Esophagus mucosa (tissue), 1 donor: ENCODE data around the gene B3GNT2. TPM values are rescaled to one million over a fixed set of nuclear protein-coding genes. Genes with fewer than 3 reads are reported as not detected.
"Not testable (repeated sequence)": the region's sequence is repeated elsewhere in the genome, so short reads cannot be mapped to it uniquely, and the experiment has no call there.

Experiments used
- ATAC-seq: fragments of 200-7000 bp; cut with Tn5 transposase; one replicate; pipeline ENCODE4 v1.9.1; 2020
- total RNA-seq: library from RNA; stranded (reverse); gene quantifications from one replicate; pipeline ENCODE4 v1.2.4, GENCODE V29; 2023
- donor health status: DM: yes; HTN: yes; CAD: no.

The B3GNT2 gene
- total RNA-seq, 1 donor from 2014 or later = 20.2 TPM

DNA sequence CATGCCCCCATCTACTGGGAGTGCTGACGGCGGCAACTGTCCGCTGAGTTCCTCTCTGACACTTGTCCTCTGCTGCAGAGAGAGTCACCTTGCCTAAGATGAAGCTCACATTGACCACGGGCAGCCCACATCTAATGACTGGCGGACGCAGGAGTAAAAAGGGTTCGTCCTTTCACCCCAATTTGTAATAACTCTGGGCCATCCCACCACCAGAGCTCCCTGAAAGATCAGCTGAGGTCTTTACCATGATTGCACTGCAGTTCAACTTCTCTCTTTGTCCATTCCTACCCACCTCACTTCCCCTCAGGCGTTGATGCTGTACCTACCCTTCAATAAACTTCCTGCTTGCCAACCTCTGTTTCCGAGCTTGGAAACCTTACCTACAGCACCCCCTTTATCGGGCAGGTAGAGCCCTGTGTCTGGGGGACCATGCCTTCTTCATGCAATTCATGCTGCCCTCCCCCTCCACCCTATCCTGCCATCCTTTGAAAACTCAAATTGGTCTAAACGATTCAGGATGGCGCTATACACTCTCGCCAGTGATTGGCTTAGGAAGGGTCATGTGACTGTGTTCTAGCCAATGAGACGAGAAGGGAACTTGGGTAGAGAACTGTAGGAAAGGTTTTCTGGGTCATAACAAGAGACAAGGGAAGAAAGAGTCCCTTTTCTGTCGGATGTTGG is 10.3 kb upstream of the B3GNT2 start:
- ATAC-seq = no peak

DNA sequence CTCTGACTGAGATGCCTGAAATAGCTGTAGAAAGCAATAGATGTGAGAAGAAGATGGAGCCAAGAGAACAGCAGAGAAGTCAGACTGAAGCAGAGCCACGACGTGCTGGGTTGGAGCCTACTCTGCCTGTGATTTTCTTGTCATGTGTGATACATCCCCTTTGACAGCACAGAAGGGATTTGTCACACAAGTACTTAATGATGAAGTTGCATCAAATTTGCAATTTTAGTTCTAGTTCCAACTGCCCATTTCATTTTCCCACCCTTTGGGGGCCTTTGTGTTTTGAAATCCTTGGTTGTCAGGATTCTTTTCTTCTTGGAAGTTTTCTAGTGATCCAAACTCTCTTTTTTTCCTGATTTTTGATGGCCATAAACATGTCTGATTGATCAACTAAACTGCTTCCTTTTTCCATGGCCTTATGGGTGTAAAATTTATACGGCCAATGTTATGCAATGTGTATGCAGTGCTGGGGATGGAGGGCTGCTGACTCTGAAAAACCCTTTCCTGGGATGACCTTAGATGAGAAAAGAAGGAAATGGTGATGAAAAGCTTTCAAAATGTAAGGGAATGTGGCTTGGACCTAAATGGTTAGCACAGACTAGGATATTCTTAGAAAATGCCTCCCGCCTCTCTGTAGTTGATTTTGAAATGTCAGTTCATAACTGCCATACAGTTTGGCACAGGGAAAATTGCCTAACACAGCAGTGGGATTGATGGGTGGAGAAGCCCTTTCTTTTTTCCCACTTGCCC is 9.6 kb upstream of the B3GNT2 start:
- no peak for ATAC-seq

DNA sequence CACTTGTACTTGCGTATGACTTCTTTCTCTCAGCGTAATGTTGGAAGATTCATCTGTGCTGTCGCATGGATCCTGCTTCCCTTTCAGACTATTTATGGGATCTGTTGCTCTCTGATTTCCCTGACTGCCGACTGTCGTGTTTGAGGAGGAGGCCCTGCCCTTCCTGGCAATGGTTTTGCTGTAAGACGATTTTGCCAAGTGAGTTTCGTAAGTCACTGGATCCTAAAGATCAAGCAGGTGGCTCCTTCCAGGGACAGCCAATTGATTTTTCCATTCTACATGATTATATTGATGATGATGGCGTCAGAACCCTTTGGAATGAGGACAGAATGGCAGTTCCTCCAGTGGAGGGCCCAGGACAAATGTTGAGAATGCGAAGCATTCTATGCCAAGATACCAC is 8.7 kb upstream of the B3GNT2 start:
- ATAC-seq = no peak

DNA sequence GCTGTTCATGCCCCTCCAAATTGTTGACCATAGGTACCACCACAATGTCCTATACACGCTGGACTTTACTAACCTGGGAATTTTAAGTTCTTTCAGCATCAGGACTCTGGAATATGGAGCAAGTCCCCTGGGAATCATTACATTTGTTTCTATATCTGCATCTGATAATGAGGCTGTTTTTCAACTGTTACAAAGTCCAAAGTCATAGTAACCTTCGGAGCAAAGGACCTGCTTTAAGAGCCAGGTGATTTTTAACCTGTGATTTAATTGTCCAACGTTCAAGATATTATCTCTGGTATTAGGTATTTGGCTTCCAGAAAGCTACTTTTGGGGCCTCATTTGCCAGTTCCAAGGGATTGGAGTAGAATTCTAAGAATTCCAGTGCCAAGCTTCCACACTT is 7.5 kb upstream of the B3GNT2 start:
- no peak for ATAC-seq

DNA sequence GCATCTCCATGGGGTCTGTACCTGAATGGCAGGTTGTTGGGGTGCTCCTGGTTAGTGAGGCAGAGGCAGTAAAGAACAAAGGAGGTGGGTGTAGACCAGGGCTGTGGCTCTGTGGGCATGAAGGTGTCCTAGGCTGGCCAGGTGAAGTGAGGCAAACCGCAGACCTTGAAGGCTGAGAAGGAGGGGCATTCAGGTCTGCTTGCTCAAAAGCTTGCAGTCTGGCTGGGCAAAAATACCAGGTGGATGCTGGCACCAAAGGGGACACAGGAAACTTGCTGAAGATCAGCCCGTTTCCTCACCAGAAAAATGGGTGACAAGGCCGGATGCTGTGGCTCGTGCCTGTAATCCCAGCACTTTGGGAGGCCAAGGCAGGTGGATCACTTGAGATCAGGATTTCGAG is 6.7 kb upstream of the B3GNT2 start:
- ATAC-seq = no peak

DNA sequence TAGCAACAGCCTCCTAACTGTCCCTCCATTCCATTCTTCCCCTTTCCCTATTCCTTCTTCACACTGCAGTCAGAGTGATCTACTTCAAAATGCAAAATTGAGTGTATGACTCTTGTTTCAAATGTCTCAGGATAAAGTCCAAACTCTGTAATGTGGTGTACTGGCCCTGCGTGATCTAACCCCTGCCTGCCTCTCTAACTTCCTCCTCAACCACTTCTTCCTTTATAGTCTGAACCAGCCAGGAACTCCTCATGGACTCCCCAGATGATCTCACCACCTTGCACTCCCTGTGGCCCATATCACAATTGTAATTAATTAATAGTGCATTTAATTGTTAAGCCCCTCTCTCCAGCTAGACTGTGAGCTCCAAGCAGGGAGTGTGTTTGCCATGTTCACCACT is 3.1 kb upstream of the B3GNT2 start:
- no peak for ATAC-seq

DNA sequence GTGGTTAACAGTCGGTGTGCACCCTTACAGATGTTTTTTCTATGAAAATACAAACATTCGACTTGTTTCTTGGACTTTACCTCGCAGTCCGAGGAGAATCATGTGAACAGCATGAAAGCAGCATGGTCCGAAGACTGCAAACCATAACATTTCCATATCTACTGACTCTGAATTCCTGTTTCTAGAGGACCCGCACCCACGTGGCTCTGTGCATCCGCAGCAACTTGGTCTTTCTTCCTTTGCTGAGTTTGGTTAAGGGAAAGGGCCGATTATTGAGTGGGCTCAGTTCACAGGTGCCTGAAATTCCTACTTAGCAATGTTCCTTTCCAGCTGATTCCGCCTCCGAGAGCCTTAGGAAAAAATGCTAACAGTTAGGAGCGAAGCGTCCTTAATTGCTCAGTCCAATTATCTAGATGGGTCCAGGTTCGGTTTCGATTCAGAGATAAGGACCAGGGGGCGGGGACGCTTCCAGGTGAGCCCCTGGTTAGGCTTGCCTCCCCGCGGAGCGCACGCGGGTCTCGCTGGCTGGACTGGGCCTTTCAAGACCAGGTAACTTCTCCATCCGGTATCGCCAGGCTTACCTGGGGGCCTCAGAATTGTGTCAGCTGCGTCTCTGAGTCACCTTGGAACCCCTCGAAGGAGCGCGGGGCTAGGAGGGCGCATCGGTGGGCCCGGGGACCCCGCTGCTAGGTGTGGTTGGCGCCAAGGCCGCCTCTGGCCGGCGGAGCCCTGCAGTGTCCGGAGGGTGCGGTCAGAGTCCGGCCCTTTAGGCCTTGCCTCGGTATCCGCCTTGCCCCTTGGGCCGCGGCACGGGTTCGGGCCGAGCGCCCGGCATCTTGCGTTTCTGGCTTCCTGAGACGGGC is 1.1 kb upstream of the B3GNT2 start:
- ATAC-seq = peak; percentile 1

DNA sequence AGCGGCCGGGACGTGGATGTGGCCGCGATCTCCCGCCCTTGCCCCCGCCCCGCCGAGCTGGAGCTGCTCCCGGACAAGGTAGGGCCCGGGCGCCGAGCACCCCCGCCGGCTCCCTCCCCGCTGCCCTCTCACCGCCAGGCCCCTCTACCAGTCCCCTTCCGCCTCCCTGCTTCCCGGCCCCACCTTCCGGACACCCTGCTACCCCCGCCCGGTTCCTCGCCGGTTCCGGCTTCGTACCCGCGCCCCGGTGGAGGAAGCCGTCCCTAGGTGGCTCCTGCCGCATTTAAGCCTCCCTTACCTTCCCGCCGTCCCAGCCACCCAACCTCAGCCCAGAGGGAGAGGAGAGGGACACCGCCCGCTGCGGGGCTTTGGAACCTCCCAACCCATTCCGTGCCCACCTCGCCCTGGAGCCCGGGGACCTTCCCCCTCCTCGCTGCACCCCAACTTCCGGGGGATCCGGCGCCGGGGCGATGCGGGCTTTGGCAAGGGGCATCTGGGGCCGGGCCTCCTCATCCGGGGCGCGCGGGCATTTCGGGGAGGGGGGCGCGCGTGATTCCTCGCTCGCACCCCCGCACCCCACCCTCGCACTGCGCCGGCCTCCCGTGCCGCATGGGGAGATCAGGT is 475 bp downstream of the B3GNT2 start:
- peak; percentile 61 for ATAC-seq

DNA sequence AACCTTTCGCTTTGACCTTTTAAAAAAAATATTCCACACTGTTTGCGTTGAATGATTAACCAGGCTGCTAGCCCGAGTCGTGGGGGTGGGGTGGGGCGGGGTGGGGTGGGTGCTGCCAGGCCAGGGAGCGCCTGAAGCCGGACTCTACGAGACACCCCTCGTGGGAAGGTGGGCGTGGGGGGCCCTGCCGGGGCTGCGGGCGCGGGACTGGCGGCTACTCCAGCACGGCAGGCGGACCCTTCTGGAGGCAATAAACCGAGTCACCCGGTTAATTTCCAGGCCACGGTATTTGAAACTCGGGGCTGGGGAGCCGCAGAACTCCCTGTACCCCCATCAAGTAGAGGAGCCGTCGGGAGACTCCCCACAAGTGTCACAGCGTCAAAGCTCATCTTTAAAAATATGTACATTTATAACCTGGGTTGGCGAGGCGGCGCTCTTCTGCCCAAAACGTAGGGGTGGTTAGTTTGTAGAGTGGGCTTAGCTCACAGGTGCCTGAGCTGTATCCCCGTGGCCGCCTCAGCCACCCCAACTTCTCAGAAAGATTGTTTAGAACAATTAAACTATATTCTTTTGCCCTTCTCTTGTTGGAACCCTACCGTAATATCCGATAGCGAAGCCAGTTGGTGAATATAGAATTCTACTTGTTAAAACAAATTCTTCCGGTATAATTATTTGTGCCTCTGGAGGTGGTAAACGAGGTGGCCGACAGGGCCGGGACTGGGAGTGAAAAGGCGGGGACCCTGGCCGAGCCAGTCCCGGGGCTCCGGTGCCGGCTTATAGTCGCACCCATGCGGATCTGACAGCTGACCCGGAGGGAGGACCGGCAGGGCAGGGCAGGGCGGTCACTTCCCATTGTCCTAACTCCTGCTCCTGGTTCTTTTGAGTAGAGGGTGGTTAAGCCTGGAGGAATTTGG is 1.4 kb downstream of the B3GNT2 start:
- peak; percentile 43 for ATAC-seq

DNA sequence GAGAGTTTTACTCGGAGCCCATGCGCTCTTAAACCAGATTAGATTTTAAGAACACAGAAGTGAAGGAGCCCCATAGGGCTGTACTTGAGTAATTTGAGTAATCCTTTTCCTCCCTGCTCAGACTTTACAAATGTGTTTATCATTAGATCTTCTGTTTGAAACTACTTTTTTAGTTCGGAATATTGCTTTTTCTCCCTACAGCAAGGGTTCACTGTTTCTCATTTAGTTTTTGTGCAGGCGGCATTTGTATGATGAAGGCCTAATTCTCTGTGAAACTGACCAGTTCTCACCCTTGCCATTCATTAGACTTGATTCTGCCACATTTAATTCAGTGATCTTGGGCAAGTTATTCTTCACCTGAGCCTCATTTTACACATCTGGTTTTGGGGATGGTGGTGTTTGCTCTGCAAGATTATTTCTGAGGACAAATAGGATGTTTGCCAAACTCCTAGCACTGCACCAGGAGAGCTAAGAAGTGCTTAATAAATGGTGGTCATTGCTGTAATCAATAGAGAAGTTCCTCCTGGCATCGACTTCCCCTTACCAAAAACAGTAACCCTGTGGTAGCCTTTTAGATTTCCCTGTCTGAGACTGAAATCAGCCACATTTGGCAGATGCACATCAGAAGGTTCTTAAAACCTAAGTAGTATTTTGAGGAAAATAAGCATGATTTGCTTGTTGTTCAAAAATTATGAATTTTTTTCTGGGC is 2.2 kb downstream of the B3GNT2 start:
- no peak for ATAC-seq

DNA sequence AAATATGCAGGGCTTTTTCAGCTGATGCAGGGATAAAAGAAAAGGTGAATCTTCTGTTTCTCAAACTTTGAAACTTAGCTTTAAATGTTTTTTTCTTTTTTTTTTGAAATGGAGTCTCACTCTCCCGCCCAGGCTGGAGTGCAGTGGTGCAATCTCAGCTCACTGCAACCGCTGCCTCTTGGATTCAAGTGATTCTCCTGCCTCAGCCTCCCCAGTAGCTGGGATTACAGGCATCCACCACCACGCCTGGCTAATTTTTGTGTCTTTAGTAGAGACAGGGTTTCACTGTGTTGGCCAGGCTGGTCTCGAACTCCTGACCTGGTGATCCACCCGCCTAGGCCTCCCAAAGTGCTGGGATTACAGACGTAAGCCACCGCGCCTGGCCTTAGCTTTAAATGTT is 2.9 kb downstream of the B3GNT2 start:
- ATAC-seq = not testable (repeated sequence)

DNA sequence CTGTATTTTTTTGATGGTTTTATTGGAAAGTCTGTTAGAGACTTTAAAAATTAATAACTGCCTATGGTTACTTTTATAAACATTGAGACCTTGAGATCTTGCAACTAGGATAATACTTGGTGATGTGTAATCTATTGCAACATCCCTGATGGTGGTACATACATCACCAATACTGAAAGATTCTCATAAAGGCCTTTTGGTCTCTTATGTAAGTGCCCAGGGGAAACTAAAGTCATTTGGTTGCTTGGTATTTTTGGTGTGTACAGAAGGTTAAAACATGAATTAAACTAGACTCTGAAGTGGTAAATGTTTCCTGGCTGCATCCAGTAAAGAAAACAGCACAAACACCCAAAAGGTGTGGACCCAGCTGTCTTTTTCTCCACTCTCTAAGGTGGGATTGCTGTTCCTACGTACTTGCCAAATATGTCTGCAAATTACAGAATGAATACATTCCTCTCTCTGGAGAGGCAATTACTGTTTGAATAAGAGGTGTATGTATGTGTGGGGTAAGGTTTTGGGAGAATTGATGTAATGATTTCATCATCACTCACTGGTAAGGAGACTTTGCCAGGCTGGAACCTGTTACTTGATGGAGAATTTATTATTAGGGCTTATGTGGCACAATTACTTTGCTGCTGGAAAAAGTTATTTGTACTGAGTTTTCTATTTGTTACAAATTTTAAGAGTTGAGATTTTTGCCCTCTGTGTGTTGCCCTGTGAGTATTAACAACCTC is 3.6 kb downstream of the B3GNT2 start:
- no peak for ATAC-seq

DNA sequence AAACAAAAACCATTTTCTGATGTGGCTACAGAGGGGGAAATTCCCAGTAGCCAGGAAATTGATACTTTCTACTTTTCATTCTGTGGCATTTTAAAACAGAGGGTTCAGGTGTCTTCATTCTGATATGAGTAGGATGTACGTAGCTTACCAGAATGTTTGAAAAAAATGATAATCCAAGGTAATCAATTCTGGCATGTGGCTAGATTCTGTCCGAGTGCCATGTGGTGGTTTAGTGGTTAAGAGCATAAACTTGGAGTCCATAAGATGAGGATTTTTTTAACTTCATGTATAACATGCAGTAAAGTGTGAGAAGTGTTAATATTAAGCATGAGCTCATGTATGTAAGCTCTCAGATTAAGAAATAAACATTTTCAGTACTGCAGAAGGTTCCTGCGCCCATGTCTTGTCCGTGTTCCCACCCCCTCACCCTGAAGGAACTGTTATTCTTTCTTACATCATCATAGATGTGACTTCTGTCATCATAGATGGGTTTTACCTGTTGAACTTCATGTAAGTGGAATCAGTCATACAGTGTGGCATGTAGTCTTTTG is 4.5 kb downstream of the B3GNT2 start:
- no peak for ATAC-seq

DNA sequence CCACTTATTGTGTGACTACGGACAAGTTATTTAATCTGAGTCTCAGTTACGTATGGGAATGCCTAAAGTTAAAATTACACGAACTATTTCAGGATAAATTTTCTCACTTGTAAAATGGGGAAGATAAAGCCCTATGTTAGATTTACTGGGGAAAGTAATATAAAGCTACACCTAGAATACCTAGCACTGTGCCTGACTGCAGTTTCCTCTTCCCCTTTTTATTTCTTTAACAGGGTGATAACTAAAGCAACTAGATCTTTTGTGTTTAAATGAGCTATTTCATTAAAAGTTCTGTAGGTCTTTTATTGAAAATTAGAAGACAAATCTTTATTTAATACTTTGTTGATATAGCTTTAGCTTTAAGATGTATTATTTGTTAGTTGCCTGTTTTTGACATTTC is 5.0 kb downstream of the B3GNT2 start:
- no peak for ATAC-seq

DNA sequence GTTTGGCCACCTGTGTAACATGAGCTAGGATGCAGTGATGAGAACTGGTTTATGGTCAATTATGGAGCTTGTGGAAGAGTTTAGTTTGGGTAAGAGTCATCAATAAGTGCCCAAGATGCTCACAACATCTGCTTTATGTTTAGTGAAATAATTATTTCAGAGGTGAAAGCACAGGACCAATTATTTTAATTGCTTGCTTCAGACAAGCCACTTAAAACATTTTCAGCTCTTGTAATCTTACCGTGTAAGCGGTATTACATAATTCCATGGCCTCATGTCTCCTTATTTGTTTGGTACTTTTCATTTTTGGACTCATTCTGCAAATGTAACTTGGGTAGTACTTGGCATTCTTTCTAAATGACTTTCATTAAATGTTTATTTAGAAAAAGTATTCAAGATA is 5.4 kb downstream of the B3GNT2 start:
- ATAC-seq = no peak

DNA sequence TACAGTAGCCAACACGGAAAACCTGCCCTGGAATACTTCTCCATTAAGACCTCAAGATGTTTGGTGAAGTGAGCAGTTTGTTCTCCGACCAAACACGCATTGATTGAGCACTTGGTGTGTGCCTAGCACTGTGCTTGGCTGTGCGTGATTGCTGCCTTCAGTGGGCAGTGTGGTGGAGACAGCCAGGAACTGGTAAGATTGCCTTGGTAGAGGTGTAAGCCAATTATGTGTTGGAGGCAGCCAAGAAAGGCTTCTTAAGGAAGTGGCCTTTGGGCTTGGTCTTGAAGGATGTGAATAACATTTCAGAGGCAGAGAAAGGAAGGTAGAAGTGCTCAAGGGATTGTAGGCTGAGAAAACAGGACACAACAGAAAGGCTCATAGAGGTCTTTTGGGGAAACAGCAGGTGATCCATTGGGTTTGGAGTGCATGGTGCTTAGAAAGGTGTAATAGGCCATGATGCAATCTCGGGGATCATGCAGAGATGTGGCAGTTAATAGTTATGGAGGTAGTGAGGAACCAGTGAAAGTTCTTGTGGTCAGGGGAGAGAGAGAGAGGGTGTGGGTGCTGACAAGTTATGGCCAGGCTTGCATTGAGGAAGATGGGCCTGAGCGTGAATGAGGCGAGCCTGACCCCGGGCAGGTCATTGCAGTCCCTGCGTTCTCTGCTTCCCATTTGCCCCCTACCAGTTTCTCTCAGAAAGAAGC is 6.3 kb downstream of the B3GNT2 start:
- no peak for ATAC-seq

DNA sequence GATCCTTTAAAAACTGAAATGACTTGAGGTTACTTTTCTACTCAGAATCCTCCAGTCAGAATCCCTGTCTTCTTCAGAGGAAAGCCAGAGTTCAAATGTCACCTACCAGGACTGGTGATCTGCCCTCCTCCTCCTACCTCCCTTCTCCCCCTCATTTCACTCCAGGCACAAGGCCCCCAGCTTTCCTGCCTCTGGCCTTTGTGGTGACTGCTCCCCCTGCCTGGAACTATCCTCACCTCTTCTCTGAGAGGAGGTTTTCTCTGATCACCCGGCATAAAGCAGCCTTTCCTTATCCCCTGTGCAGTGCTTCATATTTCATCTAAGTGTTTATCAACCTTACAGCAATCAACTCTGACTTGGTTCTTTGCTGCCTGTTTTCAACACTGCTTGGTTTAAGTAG is 6.8 kb downstream of the B3GNT2 start:
- ATAC-seq = no peak

DNA sequence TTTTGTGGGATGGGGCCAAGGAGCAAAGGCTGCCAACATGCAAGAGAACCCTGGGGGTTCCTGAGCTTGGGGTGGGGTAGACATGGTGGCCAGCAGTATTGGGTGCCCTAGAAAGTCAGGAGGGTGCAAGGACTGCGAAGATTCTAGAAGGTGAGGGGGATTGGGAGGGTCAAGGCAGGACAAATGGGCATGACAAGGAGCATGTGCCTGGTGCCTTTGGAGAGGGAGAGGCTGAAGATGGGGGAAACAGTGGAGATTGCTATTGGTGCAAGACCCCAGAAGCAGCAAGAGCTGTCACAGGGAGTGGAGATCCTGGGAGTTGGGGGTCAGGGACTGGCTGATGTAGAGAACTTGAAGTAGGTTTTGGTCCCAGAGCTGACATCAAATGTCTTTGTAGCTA is 7.5 kb downstream of the B3GNT2 start:
- no peak for ATAC-seq

DNA sequence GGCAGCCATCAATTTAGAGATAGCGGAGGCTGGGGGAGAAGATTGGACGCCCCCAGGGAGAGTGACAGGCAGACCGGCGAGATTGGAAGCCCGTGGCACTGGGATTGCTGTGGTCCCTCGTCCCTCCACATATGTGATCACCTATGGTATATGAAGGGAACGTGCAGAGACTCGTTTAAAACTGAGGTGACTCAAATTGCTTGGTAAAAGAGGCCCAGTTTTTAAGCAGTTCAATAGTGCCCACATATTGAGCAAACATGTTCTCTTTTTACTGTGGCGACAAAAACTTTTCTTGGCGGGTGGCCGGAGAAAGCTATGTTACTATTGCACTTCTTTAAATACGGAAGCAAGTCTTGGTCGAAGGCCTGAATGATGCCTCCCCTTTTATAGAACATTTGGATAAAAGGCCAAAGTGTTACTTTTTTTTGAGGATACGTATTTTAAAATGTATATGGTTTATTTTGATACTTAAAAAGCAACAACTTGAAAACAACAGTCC is 9.1 kb downstream of the B3GNT2 start:
- peak; percentile 24 for ATAC-seq
